Body of pancreas (tissue), 4 donors: ENCODE measurements around the gene ADAMTS17.

Experiments
- POLR2A ChIP-seq, 3 donors: fragments of 450-650 bp; IDR thresholded peaks; one replicate each; pipeline ENCODE4 v1.6.1; 2016; ENCODE audit warnings: antibody characterized with exemption in 3 of 3, mild to moderate bottlenecking in 2 of 3
- TF ChIP-seq, protein P1 (sequence below), 7 experiments: fragments of 450-650 bp in 4 of 7; fragments of 200-600 bp in 3 of 7; sonication (generic) in 3 of 7; IDR thresholded peaks; one replicate each; pipeline ENCODE4 v1.5.1; 2016 to 2019; ENCODE audit warnings: antibody characterized with exemption in 7 of 7

DNA sequence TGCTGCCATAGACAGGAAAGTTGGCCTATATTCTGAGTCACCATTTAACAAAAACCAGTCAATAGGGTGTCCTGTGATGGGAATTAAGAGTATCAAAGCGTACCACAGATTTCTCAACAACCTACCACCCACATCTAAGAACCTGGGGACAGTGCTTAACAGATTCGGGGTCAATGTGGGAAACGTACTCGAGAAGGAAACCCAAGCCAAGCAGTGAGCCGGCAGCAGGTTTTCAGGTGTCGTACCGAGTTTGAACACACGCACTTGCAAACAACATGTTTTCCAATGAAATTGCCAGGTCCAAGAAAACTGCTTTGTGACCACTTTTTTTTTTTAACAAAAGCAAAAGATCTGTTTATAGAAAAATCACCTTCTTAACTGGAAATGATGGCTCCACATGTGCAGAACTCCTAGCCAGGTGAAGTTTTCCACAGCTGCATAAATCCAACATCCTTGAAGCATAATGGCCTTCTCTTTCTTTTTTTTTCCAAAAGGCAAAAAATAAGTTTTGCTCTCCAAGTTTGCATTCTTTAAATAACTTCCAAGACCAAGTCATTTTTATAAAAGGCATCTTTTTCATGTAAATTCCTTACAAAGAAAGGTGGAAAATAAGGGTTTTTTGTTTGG, 45.7 kb downstream of the ADAMTS17 start:
- TF ChIP-seq POLR2A (IDR thresholded peaks at IDR 0.05): no peak
- TF ChIP-seq, protein P1, sequence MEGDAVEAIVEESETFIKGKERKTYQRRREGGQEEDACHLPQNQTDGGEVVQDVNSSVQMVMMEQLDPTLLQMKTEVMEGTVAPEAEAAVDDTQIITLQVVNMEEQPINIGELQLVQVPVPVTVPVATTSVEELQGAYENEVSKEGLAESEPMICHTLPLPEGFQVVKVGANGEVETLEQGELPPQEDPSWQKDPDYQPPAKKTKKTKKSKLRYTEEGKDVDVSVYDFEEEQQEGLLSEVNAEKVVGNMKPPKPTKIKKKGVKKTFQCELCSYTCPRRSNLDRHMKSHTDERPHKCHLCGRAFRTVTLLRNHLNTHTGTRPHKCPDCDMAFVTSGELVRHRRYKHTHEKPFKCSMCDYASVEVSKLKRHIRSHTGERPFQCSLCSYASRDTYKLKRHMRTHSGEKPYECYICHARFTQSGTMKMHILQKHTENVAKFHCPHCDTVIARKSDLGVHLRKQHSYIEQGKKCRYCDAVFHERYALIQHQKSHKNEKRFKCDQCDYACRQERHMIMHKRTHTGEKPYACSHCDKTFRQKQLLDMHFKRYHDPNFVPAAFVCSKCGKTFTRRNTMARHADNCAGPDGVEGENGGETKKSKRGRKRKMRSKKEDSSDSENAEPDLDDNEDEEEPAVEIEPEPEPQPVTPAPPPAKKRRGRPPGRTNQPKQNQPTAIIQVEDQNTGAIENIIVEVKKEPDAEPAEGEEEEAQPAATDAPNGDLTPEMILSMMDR (IDR thresholded peaks at IDR 0.05): no peak
